OCI-LY7 (cell line): ENCODE results near the gene HOXD4.
A peak's percentile ranks its signal among the peaks of the same experiment; 100 is the strongest.

Experiments
- EZH2phosphoT487 ChIP-seq: fragments of 200-600 bp; sonication (generic); IDR thresholded peaks from 2 replicates; pipeline ENCODE4 v1.6.1; 2018; ENCODE audit warnings: low read depth, borderline replicate concordance, mild to moderate bottlenecking, mixed run types, antibody characterized with exemption, low read length, moderate library complexity, mixed read lengths
- TF ChIP-seq, protein P1 (sequence below): fragments of 200-600 bp; sonication (generic); conservative IDR thresholded peaks from 2 replicates; pipeline ENCODE4 v1.5.1; 2014; ENCODE audit warnings: mild to moderate bottlenecking, antibody characterized with exemption, low read length, moderate library complexity, mixed read lengths

DNA sequence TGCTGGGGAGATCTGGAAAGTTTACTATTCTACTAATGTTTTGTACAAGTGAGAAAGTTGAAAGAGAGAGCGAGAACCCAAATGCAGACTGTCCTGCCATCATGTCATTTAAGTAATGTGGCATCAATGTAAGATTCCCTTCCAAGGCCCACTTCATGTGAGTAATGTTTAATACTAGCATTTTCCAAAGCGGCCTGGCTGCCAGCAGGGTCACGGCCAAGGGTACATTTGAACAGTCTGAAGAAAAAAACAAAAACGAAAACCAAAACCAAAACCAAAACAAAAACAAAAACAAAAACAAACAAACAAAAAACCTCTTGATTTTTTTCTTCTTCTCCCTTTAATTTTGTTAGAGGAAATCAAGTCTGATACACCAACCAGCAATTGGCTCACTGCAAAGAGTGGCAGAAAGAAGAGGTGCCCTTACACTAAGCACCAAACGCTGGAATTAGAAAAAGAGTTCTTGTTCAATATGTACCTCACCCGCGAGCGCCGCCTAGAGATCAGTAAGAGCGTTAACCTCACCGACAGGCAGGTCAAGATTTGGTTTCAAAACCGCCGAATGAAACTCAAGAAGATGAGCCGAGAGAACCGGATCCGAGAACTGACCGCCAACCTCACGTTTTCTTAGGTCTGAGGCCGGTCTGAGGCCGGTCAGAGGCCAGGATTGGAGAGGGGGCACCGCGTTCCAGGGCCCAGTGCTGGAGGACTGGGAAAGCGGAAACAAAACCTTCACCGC is 32.6 kb upstream of the HOXD4 start:
- TF ChIP-seq, protein P1, sequence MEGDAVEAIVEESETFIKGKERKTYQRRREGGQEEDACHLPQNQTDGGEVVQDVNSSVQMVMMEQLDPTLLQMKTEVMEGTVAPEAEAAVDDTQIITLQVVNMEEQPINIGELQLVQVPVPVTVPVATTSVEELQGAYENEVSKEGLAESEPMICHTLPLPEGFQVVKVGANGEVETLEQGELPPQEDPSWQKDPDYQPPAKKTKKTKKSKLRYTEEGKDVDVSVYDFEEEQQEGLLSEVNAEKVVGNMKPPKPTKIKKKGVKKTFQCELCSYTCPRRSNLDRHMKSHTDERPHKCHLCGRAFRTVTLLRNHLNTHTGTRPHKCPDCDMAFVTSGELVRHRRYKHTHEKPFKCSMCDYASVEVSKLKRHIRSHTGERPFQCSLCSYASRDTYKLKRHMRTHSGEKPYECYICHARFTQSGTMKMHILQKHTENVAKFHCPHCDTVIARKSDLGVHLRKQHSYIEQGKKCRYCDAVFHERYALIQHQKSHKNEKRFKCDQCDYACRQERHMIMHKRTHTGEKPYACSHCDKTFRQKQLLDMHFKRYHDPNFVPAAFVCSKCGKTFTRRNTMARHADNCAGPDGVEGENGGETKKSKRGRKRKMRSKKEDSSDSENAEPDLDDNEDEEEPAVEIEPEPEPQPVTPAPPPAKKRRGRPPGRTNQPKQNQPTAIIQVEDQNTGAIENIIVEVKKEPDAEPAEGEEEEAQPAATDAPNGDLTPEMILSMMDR: peak; percentile 83
- no peak for TF ChIP-seq EZH2phosphoT487
